Inferior parietal cortex (tissue), 1 donor: Measurements from ENCODE around the gene AICDA.
A peak's percentile ranks its signal among the peaks of the same experiment; 100 is the strongest.
"Not testable (repeated sequence)": the region's sequence is repeated elsewhere in the genome, so short reads cannot be mapped to it uniquely, and the experiment has no call there.

Experiments
- DNase-seq: peaks from one replicate; pipeline ENCODE4 v3.0.0-alpha.2; 2016; ENCODE audit errors: extremely low spot score

AICDA gene

DNA sequence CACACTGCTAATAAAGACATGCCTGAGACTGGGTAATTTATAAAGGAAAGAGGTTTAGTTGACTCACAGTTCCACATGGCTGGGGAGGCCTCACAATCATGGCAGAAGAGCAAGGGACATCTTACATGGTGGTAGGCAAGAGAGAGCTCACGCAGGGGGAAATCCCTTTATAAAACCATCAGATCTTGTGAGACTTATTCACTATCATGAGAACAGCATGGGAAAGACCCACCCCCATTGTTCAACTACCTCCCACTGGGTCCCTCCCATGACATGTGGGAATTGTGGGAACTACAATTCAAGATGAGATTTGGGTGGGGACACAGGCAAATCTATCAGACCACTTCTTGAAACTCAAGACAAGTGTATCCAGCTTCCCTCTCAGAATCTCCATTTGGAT is 1.2 kb upstream of the AICDA start:
- DNase-seq: not testable (repeated sequence)

DNA sequence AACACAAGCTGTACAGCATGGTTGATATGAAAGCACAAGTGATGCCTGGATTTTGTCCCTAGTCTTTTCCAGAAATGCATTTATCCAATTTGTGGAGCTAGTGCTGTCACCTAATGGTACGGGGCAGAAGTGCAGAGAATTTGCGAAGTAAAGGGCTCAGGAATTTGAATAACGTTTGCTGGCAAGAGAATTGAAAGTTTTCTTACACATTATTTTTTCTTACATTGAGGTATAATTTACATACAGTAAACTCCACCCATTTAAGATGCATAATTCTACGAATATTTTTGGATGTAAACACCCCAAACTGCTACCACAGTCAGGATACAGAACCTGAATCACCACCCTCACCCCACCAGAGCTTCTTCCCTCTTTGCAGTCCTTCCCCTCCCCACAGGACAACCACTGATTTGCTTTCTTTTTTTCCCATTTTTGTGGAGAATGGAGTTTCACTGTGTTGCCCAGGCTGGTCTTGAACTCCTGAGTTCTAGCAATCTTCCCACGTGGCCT is 3.5 kb downstream of the AICDA start:
- DNase-seq: peak; percentile 58

DNA sequence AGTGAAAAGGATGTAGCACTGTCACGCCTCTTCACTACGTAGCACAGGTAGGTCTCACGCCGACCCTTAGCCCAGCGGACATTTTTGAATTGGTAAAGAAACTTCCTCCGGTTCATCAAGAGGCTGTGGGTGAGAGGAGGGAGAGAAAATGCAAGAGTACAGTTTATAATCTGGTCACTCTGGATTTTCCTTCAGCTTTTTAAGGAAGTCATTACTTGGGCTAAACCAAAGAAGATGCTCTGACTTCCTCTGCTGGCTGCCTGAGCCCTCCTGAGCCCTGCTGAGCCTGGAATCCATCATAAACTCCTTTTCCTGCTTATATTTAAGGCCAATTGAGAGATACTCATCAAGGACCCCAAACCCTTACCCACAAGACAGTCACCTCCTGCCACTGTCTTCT is 5.8 kb downstream of the AICDA start:
- no peak for DNase-seq

DNA sequence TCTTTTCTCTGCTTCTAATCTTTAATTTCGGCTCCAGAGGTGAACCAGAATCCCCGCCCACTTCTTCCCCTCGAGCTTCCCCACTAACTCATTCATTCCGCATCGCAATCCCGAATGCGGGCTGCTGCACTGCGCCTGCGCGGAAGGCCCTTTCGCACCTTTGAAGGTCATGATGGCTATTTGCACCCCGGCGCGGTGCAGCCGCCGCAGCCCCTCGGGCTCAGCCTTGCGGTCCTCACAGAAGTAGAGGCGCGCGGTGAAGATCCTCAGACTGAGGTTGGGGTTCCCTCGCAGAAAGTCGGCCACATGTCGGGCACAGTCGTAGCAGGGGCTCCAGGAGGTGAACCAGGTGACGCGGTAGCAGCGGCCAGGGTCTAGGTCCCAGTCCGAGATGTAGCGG is 7.6 kb downstream of the AICDA start:
- no peak for DNase-seq

DNA sequence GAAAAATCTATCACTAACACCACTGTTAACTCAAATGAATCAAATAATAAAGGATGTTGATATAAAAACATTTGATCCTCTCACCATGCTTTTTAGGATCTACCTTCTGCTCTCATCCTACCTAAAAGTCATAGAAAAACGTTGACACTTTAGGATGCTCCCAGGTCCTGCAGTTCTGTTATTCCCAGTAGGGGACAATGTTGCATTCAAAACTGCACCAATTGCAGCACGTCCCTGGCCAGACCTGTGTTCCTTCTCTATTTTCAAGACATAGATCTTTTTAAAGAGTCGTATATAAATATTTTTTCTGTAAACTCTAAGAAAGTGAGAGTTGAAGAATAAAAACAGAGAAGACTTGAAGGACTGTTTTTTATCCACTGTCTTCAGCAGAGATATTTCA is 8.8 kb downstream of the AICDA start:
- DNase-seq: no peak

GRCh38 chr12:8603286-8603685 is 9.4 kb downstream of the AICDA start:
- no peak for DNase-seq

DNA sequence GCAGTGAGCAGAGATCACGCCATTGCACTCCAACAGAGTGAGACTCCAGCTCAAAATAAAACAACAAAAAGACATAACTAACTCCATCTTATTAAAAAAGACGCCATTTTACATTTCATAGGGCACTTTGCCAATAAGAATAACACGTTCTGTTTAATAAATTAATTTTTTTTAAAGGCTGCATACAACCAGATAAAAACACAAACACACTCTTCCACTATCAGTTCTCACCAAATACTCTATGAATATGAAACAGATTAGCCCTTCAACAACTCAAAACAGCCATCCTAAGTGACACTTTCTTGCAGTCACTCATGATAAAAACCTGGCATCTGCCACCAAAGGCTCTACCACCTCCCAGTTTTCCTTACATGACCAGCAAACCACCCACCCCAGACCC is 16.1 kb downstream of the AICDA start:
- no peak for DNase-seq

- no peak for DNase-seq
Observed at GRCh38 chr12:8594072-8594471, 18.6 kb downstream of the AICDA start.

- DNase-seq: no peak
Observed at GRCh38 chr12:8593246-8593645, 19.4 kb downstream of the AICDA start.

DNA sequence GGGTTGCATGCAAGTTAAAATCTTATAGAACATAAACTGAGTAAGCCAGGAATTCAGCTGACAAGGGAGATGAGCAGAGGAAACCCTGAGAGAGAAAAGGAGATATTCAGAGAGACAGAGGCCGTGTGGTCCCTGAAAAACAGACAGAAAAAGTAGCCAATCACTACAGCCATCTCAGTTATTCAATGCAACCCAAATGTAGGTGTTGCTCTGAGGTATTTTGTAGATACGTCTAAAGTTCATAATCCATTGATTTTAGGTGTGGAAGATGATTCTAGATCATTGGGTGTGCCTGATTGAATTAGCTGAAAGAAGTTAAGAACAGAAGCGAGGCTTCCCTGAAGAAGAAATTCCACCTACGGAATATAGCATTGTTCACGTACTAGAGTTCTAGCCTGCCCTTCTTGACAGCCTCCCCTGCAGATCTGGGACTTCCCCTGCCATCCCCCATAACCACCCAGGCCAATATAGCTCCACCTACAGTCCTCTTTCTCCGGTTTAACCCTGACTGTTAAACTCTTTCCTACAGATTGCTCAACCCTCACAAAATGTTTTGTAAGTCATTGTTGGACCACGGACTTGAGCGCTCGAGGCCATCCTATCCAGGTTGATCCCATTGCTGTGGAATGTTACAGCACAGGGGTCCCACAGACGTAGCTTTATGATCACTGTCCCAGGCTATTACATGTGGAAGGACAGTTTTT is 21.7 kb downstream of the AICDA start:
- DNase-seq: no peak

DNA sequence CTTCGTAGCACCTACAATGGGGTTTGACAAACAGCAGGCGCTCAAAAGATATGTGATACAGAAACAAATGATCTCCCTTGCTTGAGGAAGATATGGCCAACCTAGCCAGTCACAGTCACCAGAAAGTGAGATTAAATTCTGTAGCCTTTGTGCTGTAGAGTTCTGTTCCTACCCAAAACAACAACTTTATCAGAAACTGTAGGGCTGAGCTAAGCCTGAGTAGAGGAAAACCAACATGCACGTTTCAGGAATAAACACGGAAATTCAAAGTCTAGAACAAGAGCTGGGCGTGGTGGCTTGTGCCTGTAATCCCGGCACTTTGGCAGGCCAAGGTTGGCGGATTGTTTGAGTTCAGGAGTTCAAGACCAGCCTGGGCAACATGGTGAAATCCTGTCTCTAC is 23.0 kb downstream of the AICDA start:
- DNase-seq: no peak

DNA sequence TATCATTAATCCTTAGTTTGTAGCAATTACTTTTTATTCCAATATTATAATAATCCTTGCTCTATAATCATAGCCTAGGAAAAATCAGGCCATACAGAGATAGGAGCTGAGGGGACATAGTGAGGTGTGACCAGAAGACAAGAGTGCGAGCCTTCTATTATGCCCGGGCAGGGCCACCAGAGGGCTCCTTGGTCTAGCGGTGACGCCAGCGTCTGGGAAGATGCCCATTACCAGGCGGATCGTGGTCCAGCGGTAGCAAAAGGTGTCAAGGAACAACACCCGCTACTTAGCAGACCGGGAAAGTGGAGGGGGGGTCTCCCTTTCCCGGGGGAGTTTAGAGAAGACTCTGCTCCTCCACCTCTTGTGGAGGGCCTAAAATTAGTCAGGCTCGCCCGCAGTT is 28.2 kb downstream of the AICDA start:
- not testable (repeated sequence) for DNase-seq

GRCh38 chr12:8584004-8584403 is 28.7 kb downstream of the AICDA start:
- peak; percentile 4 for DNase-seq

DNA sequence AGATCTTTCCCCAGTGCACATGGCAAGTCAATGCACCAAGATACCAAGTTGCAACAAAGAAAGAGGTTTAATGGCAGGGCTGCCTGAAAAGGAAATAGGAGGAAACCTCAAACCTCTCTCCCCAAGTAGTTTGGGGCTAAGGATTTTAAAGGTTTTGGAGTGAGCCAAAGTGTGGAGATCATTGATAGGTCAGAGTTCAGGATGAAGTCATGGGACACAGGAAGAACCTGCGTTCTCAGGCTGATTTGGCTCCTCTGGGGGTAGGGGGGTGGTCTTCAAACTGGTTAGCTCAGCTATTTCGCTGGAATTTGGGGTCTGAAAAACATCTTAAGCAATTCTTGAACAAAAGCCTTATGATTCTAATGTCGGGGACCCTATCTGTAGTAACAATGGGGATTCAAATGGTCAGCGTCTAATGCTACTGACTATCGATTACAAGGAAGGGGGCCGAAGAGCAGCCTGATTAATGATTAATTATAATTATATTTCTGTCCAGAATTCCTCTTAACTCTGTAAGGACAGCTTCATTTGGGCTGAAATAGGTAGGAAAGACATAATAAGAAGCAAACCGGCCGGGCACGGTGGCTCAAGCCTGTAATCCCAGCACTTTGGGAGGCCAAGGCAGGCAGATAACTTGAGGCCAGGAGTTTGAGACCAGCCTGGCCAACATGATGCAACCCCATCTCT is 31.4 kb downstream of the AICDA start:
- DNase-seq: no peak

DNA sequence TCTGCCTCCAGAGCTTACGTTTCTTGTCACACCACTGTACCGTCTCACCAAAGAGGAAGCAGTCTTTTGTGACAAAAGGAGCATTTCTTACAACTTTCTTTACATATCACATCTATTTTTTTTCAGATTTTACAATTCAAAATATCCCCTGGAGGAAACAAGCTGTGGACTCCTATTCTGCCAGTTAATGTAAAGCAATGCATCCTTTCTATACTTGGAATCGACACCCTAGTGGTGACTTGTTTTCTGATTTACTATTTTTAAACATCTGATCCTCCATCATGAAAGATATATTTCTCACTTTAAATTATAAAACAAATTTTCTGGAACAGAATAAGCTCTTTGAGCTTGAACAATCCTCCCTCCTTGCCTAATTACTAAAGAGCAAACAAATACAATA is 34.8 kb downstream of the AICDA start:
- no peak for DNase-seq

- DNase-seq: no peak
Observed at GRCh38 chr12:8572507-8572906, 40.2 kb downstream of the AICDA start.

- DNase-seq: no peak
Observed at GRCh38 chr12:8566525-8566924, 46.1 kb downstream of the AICDA start.

GRCh38 chr12:8566052-8566451 is 46.6 kb downstream of the AICDA start:
- not testable (repeated sequence) for DNase-seq

DNA sequence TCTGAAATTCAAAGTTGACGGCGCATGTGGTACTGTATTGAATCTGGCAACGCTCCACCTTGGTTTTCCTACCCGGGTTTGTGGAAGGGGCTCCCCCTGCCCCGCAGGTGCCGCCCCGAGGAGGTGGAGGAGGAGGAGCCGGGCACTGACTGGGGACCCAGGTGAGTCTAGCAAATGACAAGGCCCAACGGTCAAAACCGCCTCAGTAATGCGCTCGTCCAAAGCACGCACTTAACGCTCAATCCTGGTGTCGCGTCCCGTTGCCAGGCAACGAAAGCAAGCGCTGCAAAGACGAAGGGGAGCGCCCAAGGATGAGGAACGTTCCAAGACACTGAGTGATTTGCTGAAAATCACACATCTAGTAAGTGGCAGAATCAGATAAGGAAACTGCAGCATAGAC is 48.0 kb downstream of the AICDA start:
- no peak for DNase-seq

DNA sequence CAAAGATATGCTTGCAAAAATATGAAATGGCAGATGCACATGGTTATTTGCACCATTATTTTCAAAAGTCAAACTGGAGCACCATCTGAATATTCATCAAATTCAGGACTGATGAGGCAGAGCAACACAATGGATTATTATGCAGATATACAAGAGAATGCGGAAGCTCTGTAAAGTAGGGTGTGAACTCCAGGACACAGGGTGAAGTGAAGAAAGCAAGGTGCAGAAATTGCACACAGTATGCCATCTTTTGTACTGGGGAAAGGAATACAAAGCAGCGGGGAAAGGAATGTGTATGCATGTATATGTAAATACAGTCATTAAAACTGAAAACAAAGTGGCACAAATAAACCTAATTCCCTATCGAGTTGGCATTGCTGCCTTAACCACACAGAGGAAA is 49.3 kb downstream of the AICDA start:
- DNase-seq: no peak

GRCh38 chr12:8562310-8562709 is 50.3 kb downstream of the AICDA start:
- DNase-seq: no peak

DNA sequence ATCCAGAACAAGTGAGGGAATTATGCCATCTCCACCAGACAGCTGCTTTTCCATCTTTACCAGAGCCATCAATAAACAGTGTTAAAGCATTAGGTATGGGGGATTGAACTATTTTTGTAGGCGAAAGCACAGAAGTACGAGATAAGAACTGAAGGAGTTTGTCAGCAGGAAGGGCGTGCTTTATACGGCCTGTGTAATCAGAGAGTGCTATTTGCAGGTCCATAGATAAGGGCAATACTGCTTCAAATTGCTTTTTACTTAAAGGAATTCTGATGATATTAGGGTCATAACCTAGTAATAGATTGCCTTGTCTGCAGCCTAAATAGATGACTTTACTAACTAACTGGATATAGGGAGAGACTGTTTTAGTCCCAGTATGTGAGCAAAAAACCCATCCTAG is 51.6 kb downstream of the AICDA start:
- no peak for DNase-seq

DNA sequence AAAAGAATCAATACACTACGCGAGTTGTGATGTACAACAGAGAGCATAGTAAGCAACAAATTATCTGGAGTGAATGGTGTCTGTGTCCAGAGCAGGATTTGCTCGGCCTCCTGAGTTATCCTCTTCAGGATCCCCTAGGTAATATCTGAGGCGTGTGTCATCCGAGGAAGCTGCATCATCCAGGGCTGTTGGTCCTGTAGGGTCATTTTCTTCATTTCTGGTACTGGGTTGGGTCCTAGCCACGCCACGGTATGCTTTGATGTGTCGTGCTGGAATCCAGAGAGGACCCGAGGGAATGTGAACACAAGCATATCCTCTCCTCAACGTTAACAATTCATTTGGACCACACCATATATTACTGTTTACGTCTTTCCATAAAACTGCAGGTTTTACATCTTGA is 53.0 kb downstream of the AICDA start:
- DNase-seq: no peak
